HepG2 (cell line): ENCODE data around the gene GABRR3. TPM values are rescaled to one million over a fixed set of nuclear protein-coding genes. Genes with fewer than 3 reads are reported as not detected.

Source experiments
- CTCF ChIP-seq: sonication (generic); formaldehyde crosslinking; IDR thresholded peaks from 2 replicates; pipeline ENCODE4 v1.5.0; 2020; ENCODE audit warnings: mild to moderate bottlenecking, missing genetic modification reagents, moderate library complexity
- EED ChIP-seq: sonication (generic); formaldehyde crosslinking; IDR thresholded peaks from 2 replicates; pipeline ENCODE4 v1.5.0; 2020; ENCODE audit warnings: mild to moderate bottlenecking, missing genetic modification reagents
- FOSL1 ChIP-seq: sonication (generic); formaldehyde crosslinking; IDR thresholded peaks from 2 replicates; pipeline ENCODE4 v1.9.0; 2021; ENCODE audit warnings: missing genetic modification reagents, borderline replicate concordance
- FOXA3 ChIP-seq: IDR thresholded peaks from 2 replicates; pipeline ENCODE4 v1.6.1; 2016; ENCODE audit warnings: missing genetic modification reagents, missing compliant biosample characterization
- GATAD2A ChIP-seq: IDR thresholded peaks from 2 replicates; pipeline ENCODE4 v1.6.1; 2016
- GZF1 ChIP-seq: sonication (generic); formaldehyde crosslinking; IDR thresholded peaks from 2 replicates; pipeline ENCODE4 v1.5.1; 2020; ENCODE audit warnings: mild to moderate bottlenecking, missing genetic modification reagents
- NCOA1 ChIP-seq: sonication (generic); formaldehyde crosslinking; IDR thresholded peaks from 2 replicates; pipeline ENCODE4 v1.9.0; 2021; ENCODE audit warnings: missing genetic modification reagents
- NFE2L2 ChIP-seq: fragments of 150-350 bp; IDR thresholded peaks from 2 replicates; pipeline ENCODE4 v1.6.1; 2014; ENCODE audit warnings: low read length
- RAD21 ChIP-seq: fragments of 450-650 bp; formaldehyde crosslinking; IDR thresholded peaks from 2 replicates; pipeline ENCODE4 v1.5.0; 2020; ENCODE audit warnings: mild to moderate bottlenecking
- TBX3 ChIP-seq: fragments of 450-650 bp; IDR thresholded peaks from 2 replicates; pipeline ENCODE4 v1.6.1; 2017; ENCODE audit warnings: antibody characterized with exemption, mild to moderate bottlenecking, inconsistent platforms, borderline replicate concordance
- ZMYM2 ChIP-seq: sonication (generic); formaldehyde crosslinking; IDR thresholded peaks from 2 replicates; pipeline ENCODE4 v1.8.0; 2022; ENCODE audit warnings: mild to moderate bottlenecking, missing genetic modification reagents
- ZNF160 ChIP-seq: sonication (generic); formaldehyde crosslinking; IDR thresholded peaks from 2 replicates; pipeline ENCODE4 v1.8.0; 2022; ENCODE audit warnings: mild to moderate bottlenecking, inconsistent platforms, missing genetic modification reagents
- ZNF614 ChIP-seq: IDR thresholded peaks from 2 replicates; pipeline ENCODE4 v1.6.1; 2018; ENCODE audit warnings: missing biosample characterization, missing genetic modification reagents, inconsistent platforms, borderline replicate concordance
- ZNF766 ChIP-seq: sonication (generic); formaldehyde crosslinking; IDR thresholded peaks from 2 replicates; pipeline ENCODE4 v1.5.0; 2020; ENCODE audit warnings: missing genetic modification reagents, borderline replicate concordance
- ZNF782 ChIP-seq: sonication (generic); formaldehyde crosslinking; IDR thresholded peaks from 2 replicates; pipeline ENCODE4 v1.4.0; 2020; ENCODE audit warnings: missing genetic modification reagents, mild to moderate bottlenecking, borderline replicate concordance
- polyA plus RNA-seq, 8 experiments: library from polyadenylated mRNA; depleted of rRNA in 3 of 8; stranded (reverse) in 7 of 8; unstranded in 1 of 8; fragments of >200 nt; fragmentation: Illumina TruSeq in 4 of 8; extraction: Trizol in 4 of 8; gene quantifications; 2 replicates each; pipeline versions ENCODE4 v1.2.1 to v1.2.3, GENCODE V29; 2011 to 2016; ENCODE audit warnings: low read depth in 4 of 8, missing spikeins in 1 of 8, mixed read lengths in 1 of 8; ENCODE audit not compliant: insufficient read depth in 1 of 8
- total RNA-seq, 5 experiments: library from RNA; depleted of rRNA; stranded (reverse); fragments of >200 nt; fragmentation: Illumina TruSeq; extraction: Trizol; gene quantifications; 2 replicates each; pipeline ENCODE4 v1.2.3, GENCODE V29; 2016; ENCODE audit warnings: low read depth in 1 of 5
- TF ChIP-seq, protein P1 (sequence below): sonication (generic); formaldehyde crosslinking; IDR thresholded peaks from 2 replicates; pipeline ENCODE4 v1.4.0; 2020; ENCODE audit warnings: missing genetic modification reagents
- TF ChIP-seq, protein P2 (sequence below): sonication (generic); formaldehyde crosslinking; IDR thresholded peaks from 2 replicates; pipeline ENCODE4 v1.9.0; 2022; ENCODE audit warnings: low read depth, missing genetic modification reagents

Gene GABRR3
- total and polyA plus RNA-seq, 2 of the 13 experiments (the other 11 are each of a cell fraction or from before 2014, with no cell fraction given): 0.42 to 0.83 TPM

- peak; percentile 22; the same call in 1 of the 2 replicates for TF ChIP-seq RAD21 (CRISPR knock-in tag)
- no peak for TF ChIP-seq FOSL1
- TF ChIP-seq ZNF766: no peak
- TF ChIP-seq ZNF614 (CRISPR knock-in tag): peak; percentile 54; the same call in 1 of the 2 replicates
- TF ChIP-seq, protein P1, sequence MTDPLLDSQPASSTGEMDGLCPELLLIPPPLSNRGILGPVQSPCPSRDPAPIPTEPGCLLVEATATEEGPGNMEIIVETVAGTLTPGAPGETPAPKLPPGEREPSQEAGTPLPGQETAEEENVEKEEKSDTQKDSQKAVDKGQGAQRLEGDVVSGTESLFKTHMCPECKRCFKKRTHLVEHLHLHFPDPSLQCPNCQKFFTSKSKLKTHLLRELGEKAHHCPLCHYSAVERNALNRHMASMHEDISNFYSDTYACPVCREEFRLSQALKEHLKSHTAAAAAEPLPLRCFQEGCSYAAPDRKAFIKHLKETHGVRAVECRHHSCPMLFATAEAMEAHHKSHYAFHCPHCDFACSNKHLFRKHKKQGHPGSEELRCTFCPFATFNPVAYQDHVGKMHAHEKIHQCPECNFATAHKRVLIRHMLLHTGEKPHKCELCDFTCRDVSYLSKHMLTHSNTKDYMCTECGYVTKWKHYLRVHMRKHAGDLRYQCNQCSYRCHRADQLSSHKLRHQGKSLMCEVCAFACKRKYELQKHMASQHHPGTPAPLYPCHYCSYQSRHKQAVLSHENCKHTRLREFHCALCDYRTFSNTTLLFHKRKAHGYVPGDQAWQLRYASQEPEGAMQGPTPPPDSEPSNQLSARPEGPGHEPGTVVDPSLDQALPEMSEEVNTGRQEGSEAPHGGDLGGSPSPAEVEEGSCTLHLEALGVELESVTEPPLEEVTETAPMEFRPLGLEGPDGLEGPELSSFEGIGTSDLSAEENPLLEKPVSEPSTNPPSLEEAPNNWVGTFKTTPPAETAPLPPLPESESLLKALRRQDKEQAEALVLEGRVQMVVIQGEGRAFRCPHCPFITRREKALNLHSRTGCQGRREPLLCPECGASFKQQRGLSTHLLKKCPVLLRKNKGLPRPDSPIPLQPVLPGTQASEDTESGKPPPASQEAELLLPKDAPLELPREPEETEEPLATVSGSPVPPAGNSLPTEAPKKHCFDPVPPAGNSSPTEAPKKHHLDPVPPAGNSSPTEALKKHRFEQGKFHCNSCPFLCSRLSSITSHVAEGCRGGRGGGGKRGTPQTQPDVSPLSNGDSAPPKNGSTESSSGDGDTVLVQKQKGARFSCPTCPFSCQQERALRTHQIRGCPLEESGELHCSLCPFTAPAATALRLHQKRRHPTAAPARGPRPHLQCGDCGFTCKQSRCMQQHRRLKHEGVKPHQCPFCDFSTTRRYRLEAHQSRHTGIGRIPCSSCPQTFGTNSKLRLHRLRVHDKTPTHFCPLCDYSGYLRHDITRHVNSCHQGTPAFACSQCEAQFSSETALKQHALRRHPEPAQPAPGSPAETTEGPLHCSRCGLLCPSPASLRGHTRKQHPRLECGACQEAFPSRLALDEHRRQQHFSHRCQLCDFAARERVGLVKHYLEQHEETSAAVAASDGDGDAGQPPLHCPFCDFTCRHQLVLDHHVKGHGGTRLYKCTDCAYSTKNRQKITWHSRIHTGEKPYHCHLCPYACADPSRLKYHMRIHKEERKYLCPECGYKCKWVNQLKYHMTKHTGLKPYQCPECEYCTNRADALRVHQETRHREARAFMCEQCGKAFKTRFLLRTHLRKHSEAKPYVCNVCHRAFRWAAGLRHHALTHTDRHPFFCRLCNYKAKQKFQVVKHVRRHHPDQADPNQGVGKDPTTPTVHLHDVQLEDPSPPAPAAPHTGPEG: 0 out of 2 replicates have a peak, but pooled peaks have one; percentile 37
- no peak for TF ChIP-seq ZNF160 (CRISPR knock-in tag)
- TF ChIP-seq, protein P2, sequence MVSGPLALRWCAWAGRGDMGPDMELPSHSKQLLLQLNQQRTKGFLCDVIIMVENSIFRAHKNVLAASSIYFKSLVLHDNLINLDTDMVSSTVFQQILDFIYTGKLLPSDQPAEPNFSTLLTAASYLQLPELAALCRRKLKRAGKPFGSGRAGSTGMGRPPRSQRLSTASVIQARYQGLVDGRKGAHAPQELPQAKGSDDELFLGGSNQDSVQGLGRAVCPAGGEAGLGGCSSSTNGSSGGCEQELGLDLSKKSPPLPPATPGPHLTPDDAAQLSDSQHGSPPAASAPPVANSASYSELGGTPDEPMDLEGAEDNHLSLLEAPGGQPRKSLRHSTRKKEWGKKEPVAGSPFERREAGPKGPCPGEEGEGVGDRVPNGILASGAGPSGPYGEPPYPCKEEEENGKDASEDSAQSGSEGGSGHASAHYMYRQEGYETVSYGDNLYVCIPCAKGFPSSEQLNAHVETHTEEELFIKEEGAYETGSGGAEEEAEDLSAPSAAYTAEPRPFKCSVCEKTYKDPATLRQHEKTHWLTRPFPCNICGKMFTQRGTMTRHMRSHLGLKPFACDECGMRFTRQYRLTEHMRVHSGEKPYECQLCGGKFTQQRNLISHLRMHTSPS (CRISPR knock-in tag): peak; percentile 23; the same call in 1 of the 2 replicates
- peak; percentile 40; the same call in 1 of the 2 replicates for TF ChIP-seq TBX3
- TF ChIP-seq CTCF: peak; percentile 79
- TF ChIP-seq NCOA1 (CRISPR knock-in tag): 0 out of 2 replicates have a peak, but pooled peaks have one; percentile 12
- TF ChIP-seq ZNF782 (CRISPR knock-in tag): no peak
- 0 out of 2 replicates have a peak, but pooled peaks have one; percentile 29 for TF ChIP-seq GZF1 (CRISPR knock-in tag)
- TF ChIP-seq EED (CRISPR knock-in tag): no peak
- peak; percentile 86 for TF ChIP-seq GATAD2A (CRISPR knock-in tag)
- peak; percentile 95 for TF ChIP-seq FOXA3
- TF ChIP-seq NFE2L2: no peak
- peak; percentile 98 for TF ChIP-seq ZMYM2 (CRISPR knock-in tag)
Measured at GRCh38 chr3:98010194-98010882, 24.8 kb downstream of the GABRR3 start (continued).
